Adrenal gland (tissue), 12 donors: ENCODE measurements around the gene SGPL1. TPM values are rescaled to one million over a fixed set of nuclear protein-coding genes. Genes with fewer than 3 reads are reported as not detected.

Experiments
- DNase-seq, 7 donors: peaks; one replicate each; pipeline ENCODE4 v3.0.0-alpha.2; 2019 to 2020
- H3K27ac ChIP-seq, 5 donors: fragments of 200-600 bp; sonication (generic) in 4 of 5; 1 replicate in 3 of 5; 2 replicates in 2 of 5; pipeline versions ENCODE4 v1.5.1 to v1.8.0; 2016 to 2020; ENCODE audit warnings: mild to moderate bottlenecking in 1 of 5
- H3K27me3 ChIP-seq: fragments of 200-600 bp; 2 replicates; pipeline ENCODE4 v1.8.0; 2021
- H3K36me3 ChIP-seq, 2 donors: fragments of 200-600 bp; replicated peaks in 1 of 2; 1 replicate in 1 of 2; 2 replicates in 1 of 2; pipeline versions ENCODE4 v1.5.1 to v1.8.0; 2018 to 2022
- H3K4me1 ChIP-seq, 2 donors: fragments of 200-600 bp; replicated peaks in 1 of 2; 1 replicate in 1 of 2; 2 replicates in 1 of 2; pipeline versions ENCODE4 v1.5.1 to v1.8.0; 2018 to 2021
- H3K4me3 ChIP-seq, 4 donors: fragments of 200-600 bp; sonication (generic) in 3 of 4; one replicate each; pipeline ENCODE4 v1.5.1; 2016 to 2018
- H3K9me3 ChIP-seq, 3 donors: fragments of 200-600 bp; sonication (generic) in 1 of 3; replicated peaks in 1 of 3; 1 replicate in 2 of 3; 2 replicates in 1 of 3; pipeline versions ENCODE4 v1.5.1 to v1.8.0; 2016 to 2021
- CTCF ChIP-seq, 6 experiments: fragments of 450-650 bp in 4 of 6; fragments of 200-600 bp in 2 of 6; sonication (generic) in 1 of 6; IDR thresholded peaks; 1 replicate in 5 of 6; 2 replicates in 1 of 6; pipeline versions ENCODE4 v1.5.1 to v1.8.0; 2016 to 2021; ENCODE audit warnings: antibody characterized with exemption in 6 of 6, mild to moderate bottlenecking in 2 of 6, moderate library complexity in 1 of 6
- POLR2A ChIP-seq, 2 donors: fragments of 450-650 bp; IDR thresholded peaks; one replicate each; pipeline ENCODE4 v1.6.1; 2017; ENCODE audit warnings: antibody characterized with exemption in 2 of 2, mild to moderate bottlenecking in 2 of 2, moderate library complexity in 1 of 2
- WGBS, 4 donors: extraction: QIAGEN DNeasy Blood & Tissue Kit in 2 of 4; methylation state at CpG; one replicate each; pipeline versions ENCODE4 v1.1.5 to v1.1.7; 2013 to 2017; 5-methylcytosine and 5-hydroxymethylcytosine counted together
- intact Hi-C, 2 donors: fragments of 100-400 bp; cut with DNase I; formaldehyde crosslinking; loops; one replicate each; pipeline versions ENCODE4 v1.14.1 to v1.15.0; 2022 to 2023
- polyA plus RNA-seq, 3 donors: library from polyadenylated mRNA; stranded (reverse); fragments of 200-250 nt in 2 of 3; fragments of 350-450 nt in 1 of 3; fragmentation: Illumina TruSeq in 1 of 3; extraction: RNeasy Lipid Tissue Mini Kit (QIAGEN cat#74804) in 1 of 3; gene quantifications; one replicate each; pipeline ENCODE4 v1.2.3, GENCODE V29; 2013 to 2014
- total RNA-seq, 9 donors: library from RNA; depleted of rRNA in 4 of 9; stranded (reverse); fragments of >200 nt in 4 of 9; fragments of 120-200 nt in 1 of 9; fragmentation: NEBNext Ultra II Directional in 1 of 9; extraction: Animal tissue kit (Norgen Biotek cat#: 25700) in 1 of 9; gene quantifications; one replicate each; pipeline versions ENCODE4 v1.1.0 to v1.2.4, GENCODE V29; 2013 to 2023
- donor health status: healthy with polysubstance abuse.
- donor health status: Bipolar disorder and iron deficiency.
- donor health status: DM: yes; HTN: yes; CAD: no.
- donor health status: DM: no; HTN: no; CAD: no.
- donor health status: DM: no; HTN: no; CAD: no.
- donor health status: DM: yes; HTN: yes; CAD: no.

The SGPL1 gene
- total and polyA plus RNA-seq, 12 donors = 8.7 to 47.9 (median 33.2) TPM

GRCh38 chr10:70907637-70908405 is 92.1 kb downstream of the SGPL1 start:
- Histone ChIP-seq H3K27me3 (no peaks in the 10 kb centered on the region), H3K4me3 (no peak overlapping the region), H3K4me1 (no peaks in the 10 kb centered on the region), H3K9me3 (no peaks in the 10 kb centered on the region), H3K36me3 (no peaks in the 10 kb centered on the region), H3K27ac (no peak overlapping the region)
- intact Hi-C loops = no loop called here
- TF ChIP-seq CTCF (IDR thresholded peaks at IDR 0.05) = no peak
- TF ChIP-seq POLR2A (IDR thresholded peaks at IDR 0.05) = no peak
- 73 to 85% (median 79%) methylated on average over 14 to 16 of the region's 16 CpGs for WGBS, 4 donors
- DNase-seq = no peak

GRCh38 chr10:70908406-70909296 is 92.9 kb downstream of the SGPL1 start:
- TF ChIP-seq CTCF (IDR thresholded peaks at IDR 0.05) (no peak), POLR2A (IDR thresholded peaks at IDR 0.05) (no peak)
- 82 to 91% (median 87%) methylated on average over 12 of the region's 12 CpGs for whole genome bisulfite sequencing, 4 donors
- intact Hi-C loops = no loop called here

GRCh38 chr10:70909326-70909935 is 93.7 kb downstream of the SGPL1 start:
- WGBS, 4 donors = 80 to 86% (median 84%) methylated on average over 6 to 9 of the region's 9 CpGs
- H3K9me3 ChIP-seq = no peaks in the 10 kb centered on the region
- H3K27me3 ChIP-seq = no peaks in the 10 kb centered on the region
- no peak overlapping the region for H3K27ac ChIP-seq
- DNase-seq = no peak
- no peaks in the 10 kb centered on the region for H3K36me3 ChIP-seq
- no peaks in the 10 kb centered on the region for H3K4me1 ChIP-seq
- TF ChIP-seq POLR2A (IDR thresholded peaks at IDR 0.05) (no peak), CTCF (IDR thresholded peaks at IDR 0.05) (no peak)
- intact Hi-C loops = no loop called here
- H3K4me3 ChIP-seq = no peak overlapping the region

More at GRCh38 chr10:70908406-70909296, 92.9 kb downstream of the SGPL1 start:
- no peaks in the 10 kb centered on the region for H3K9me3 ChIP-seq
- H3K4me1 ChIP-seq = no peaks in the 10 kb centered on the region
- no peak for DNase-seq
- H3K4me3 ChIP-seq = no peak overlapping the region
- H3K36me3 ChIP-seq = no peaks in the 10 kb centered on the region
- H3K27ac ChIP-seq = no peak overlapping the region
- no peaks in the 10 kb centered on the region for H3K27me3 ChIP-seq
